ENCODE results near the gene BCR. TPM values are rescaled to one million over a fixed set of nuclear protein-coding genes. Genes with fewer than 3 reads are reported as not detected.

BCR gene
- total and polyA plus RNA-seq, 2 of the 13 experiments (the other 11 are each of a cell fraction or from before 2014, with no cell fraction given) = 19.9 to 33.6 TPM

DNA sequence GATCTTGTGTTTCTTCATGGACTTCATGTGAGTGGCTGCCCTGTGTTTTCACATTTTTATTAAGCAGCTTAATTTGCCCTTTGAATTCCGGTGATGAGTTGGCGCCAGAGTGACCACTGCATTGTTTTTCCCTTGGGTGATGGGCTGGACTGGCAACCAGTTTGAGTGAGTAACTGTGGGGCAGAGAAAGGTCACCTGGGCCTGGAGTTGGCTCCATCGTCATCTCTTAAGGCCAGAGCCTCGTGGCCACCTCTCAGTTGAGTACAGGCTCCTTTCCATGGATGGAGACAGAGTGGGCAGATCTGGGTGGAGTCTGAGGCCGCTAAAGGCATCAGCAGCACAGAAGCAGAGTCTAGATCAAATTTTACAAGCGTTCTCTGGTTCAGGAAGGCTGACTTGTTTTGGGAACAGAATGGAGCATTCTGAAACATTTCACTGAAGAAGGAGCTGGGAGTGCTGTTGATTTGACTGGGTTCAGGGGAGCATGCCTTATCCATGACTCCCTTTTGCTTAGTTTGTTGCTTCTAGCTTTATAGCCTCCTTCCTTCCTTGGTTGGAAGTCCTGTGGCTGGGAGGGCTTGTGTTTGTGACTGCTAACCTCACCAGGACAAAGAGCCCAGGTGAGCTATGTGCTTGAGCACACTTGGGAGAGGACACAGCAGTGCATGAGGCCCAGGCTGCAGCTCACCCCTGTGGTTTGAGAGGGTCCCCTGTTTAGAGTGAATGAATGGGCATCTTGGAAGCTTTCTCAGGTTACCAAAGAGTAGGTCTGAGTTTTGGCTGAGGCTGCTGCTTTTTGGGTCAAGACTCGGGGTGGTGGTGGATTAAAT lies 7.8 kb downstream of the BCR start:
- Histone ChIP-seq H3K9ac (ENCODE audit: insufficient read depth, low read depth, low read length) (no peak overlapping the region), H2AFZ (ENCODE audit: low read length) (no peak overlapping the region), H3K9me3 (ENCODE audit: low read length) (no peaks in the 10 kb centered on the region), H3K4me1 (ENCODE audit: insufficient read depth, low read length) (peaks cover 33% of the 10 kb centered on the region), H3K4me2 (ENCODE audit: low read depth, low read length) (no peak overlapping the region), H3K27ac (ENCODE audit: extremely low read length, insufficient read depth, low read length) (no peak overlapping the region), H3K79me2 (ENCODE audit: insufficient read depth, low read length) (peaks cover 88% of the 10 kb centered on the region), H3K27me3 (ENCODE audit: control insufficient read depth in 1 of 2, insufficient read depth in 2 of 2, low read length in 2 of 2) (no peaks in the 10 kb centered on the region), H3K36me3 (replicated peaks in 1 of 2; ENCODE audit: control insufficient read depth in 1 of 2, insufficient read depth in 2 of 2, low read length in 2 of 2) (peaks cover 12 to 47% of the 10 kb centered on the region in 2 experiments; a peak in 4 of 5 replicates), H4K20me1 (ENCODE audit: insufficient read depth, low read length) (peaks cover 32% of the 10 kb centered on the region), H3K4me3 (replicated peaks in 1 of 3; ENCODE audit: insufficient read depth in 1 of 3, low read depth in 2 of 3, low read length in 3 of 3) (no peak overlapping the region)
- no peak for FAIRE-seq
- TF ChIP-seq, protein P1, sequence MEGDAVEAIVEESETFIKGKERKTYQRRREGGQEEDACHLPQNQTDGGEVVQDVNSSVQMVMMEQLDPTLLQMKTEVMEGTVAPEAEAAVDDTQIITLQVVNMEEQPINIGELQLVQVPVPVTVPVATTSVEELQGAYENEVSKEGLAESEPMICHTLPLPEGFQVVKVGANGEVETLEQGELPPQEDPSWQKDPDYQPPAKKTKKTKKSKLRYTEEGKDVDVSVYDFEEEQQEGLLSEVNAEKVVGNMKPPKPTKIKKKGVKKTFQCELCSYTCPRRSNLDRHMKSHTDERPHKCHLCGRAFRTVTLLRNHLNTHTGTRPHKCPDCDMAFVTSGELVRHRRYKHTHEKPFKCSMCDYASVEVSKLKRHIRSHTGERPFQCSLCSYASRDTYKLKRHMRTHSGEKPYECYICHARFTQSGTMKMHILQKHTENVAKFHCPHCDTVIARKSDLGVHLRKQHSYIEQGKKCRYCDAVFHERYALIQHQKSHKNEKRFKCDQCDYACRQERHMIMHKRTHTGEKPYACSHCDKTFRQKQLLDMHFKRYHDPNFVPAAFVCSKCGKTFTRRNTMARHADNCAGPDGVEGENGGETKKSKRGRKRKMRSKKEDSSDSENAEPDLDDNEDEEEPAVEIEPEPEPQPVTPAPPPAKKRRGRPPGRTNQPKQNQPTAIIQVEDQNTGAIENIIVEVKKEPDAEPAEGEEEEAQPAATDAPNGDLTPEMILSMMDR (CRISPR knock-in tag; IDR thresholded peaks at IDR 0.05) = no peak
- TF ChIP-seq ZFP37 (CRISPR knock-in tag; IDR thresholded peaks at IDR 0.05; ENCODE audit: borderline replicate concordance) = no peak
- BruUV-seq (replicated peaks) = no TSS peak
- no peak for DNase-seq (ENCODE audit: low spot score)
- ChIA-PET CTCF (ENCODE audit: low intra/inter-chr PET ratio, low total read pairs) (no interaction called here), POLR2A (no interaction called here)
- intact Hi-C loops (cut with micrococcal nuclease; ENCODE audit: unreplicated experiment) = no loop called here
- in situ Hi-C loops (cut with HindIII; ENCODE audit: extremely low pct_ligation_motif_present, low pct_unique_long_range_greater_than_20kb) = no loop called here
- ATAC-seq = no peak
- 95% methylated on average over 7 of the region's 7 CpGs for WGBS (ENCODE audit: low lambda C conversion rate)

DNA sequence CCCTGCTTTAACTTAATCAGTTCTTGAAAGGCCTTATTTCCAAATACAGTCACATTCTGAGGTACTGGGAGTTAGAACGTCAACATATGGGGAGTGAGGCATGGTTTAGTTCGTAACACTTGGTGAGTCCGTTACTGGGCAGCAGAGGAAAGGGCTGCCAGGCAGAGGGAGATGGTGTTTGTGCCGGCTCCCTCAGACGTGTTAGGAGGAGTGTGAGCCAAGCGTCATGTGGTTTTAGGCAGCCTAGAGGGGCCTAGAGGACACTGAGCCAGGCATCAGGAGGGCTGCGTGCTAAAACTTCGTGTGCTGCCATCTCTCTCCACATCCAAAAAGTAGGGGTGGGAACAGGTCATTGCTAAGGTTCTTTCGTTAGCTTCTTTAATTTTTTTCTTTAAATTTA lies 10.2 kb downstream of the BCR start:
- POLR2A ChIA-PET = no interaction called here
- H3K9me3 ChIP-seq (ENCODE audit: low read length) = no peaks in the 10 kb centered on the region
- in situ Hi-C loops (cut with HindIII; ENCODE audit: extremely low pct_ligation_motif_present, low pct_unique_long_range_greater_than_20kb) (no loop called here), intact Hi-C loops (cut with micrococcal nuclease; ENCODE audit: unreplicated experiment) (no loop called here)
- H4K20me1 ChIP-seq (ENCODE audit: insufficient read depth, low read length) = peaks cover 10% of the 10 kb centered on the region
- H3K4me1 ChIP-seq (ENCODE audit: insufficient read depth, low read length) = peaks cover 13% of the 10 kb centered on the region
- H3K4me2 ChIP-seq (ENCODE audit: low read depth, low read length) = no peak overlapping the region
- peaks cover 83% of the 10 kb centered on the region for H3K79me2 ChIP-seq (ENCODE audit: insufficient read depth, low read length)
- WGBS (ENCODE audit: low lambda C conversion rate) = 97% methylated on average over 9 of the region's 9 CpGs
- no peak overlapping the region for H2AFZ ChIP-seq (ENCODE audit: low read length)
- H3K4me3 ChIP-seq (replicated peaks in 1 of 3; ENCODE audit: insufficient read depth in 1 of 3, low read depth in 2 of 3, low read length in 3 of 3) = no peak overlapping the region
- no TSS peak for BruUV-seq (replicated peaks)
- H3K27ac ChIP-seq (ENCODE audit: extremely low read length, insufficient read depth, low read length) = no peak overlapping the region
- FAIRE-seq = no peak
- DNase-seq (ENCODE audit: low spot score) = no peak
- CTCF ChIA-PET (ENCODE audit: low intra/inter-chr PET ratio, low total read pairs) = no interaction called here
- no peak overlapping the region for H3K9ac ChIP-seq (ENCODE audit: insufficient read depth, low read depth, low read length)
- H3K27me3 ChIP-seq (ENCODE audit: control insufficient read depth in 1 of 2, insufficient read depth in 2 of 2, low read length in 2 of 2) = no peaks in the 10 kb centered on the region
- H3K36me3 ChIP-seq (replicated peaks in 1 of 2; ENCODE audit: control insufficient read depth in 1 of 2, insufficient read depth in 2 of 2, low read length in 2 of 2) = peaks cover 12 to 54% of the 10 kb centered on the region in 2 experiments; a peak in 4 of 5 replicates
- ATAC-seq = no peak
- no peak for TF ChIP-seq SRSF9 (IDR thresholded peaks at IDR 0.05; ENCODE audit: borderline replicate concordance, insufficient read depth, low read depth, low read length, poor library complexity, severe bottlenecking)
- TF ChIP-seq, protein P2, sequence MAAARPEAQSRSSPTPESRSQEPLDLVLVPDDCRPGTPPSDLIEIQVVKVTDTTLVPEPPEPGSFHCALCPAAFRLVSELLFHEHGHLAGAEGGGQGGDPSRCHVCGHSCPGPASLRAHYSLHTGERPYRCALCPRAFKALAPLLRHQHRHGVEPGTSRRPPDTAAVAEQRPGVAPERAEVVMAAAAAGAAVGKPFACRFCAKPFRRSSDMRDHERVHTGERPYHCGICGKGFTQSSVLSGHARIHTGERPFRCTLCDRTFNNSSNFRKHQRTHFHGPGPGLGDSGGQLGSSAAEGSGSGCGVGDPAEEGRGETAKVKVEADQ (CRISPR knock-in tag; IDR thresholded peaks at IDR 0.05; ENCODE audit: borderline replicate concordance) = no peak
- TF ChIP-seq, protein P3, sequence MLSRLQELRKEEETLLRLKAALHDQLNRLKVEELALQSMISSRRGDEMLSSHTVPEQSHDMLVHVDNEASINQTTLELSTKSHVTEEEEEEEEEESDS (CRISPR knock-in tag; IDR thresholded peaks at IDR 0.05; ENCODE audit: borderline replicate concordance) = no peak
- TF ChIP-seq ZNF660 (CRISPR knock-in tag; IDR thresholded peaks at IDR 0.05; ENCODE audit: borderline replicate concordance, low read depth) = no peak
- TF ChIP-seq ZNF317 (CRISPR knock-in tag; IDR thresholded peaks at IDR 0.05) = no peak
- TF ChIP-seq, protein P4, sequence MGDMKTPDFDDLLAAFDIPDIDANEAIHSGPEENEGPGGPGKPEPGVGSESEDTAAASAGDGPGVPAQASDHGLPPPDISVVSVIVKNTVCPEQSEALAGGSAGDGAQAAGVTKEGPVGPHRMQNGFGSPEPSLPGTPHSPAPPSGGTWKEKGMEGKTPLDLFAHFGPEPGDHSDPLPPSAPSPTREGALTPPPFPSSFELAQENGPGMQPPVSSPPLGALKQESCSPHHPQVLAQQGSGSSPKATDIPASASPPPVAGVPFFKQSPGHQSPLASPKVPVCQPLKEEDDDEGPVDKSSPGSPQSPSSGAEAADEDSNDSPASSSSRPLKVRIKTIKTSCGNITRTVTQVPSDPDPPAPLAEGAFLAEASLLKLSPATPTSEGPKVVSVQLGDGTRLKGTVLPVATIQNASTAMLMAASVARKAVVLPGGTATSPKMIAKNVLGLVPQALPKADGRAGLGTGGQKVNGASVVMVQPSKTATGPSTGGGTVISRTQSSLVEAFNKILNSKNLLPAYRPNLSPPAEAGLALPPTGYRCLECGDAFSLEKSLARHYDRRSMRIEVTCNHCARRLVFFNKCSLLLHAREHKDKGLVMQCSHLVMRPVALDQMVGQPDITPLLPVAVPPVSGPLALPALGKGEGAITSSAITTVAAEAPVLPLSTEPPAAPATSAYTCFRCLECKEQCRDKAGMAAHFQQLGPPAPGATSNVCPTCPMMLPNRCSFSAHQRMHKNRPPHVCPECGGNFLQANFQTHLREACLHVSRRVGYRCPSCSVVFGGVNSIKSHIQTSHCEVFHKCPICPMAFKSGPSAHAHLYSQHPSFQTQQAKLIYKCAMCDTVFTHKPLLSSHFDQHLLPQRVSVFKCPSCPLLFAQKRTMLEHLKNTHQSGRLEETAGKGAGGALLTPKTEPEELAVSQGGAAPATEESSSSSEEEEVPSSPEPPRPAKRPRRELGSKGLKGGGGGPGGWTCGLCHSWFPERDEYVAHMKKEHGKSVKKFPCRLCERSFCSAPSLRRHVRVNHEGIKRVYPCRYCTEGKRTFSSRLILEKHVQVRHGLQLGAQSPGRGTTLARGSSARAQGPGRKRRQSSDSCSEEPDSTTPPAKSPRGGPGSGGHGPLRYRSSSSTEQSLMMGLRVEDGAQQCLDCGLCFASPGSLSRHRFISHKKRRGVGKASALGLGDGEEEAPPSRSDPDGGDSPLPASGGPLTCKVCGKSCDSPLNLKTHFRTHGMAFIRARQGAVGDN (CRISPR knock-in tag; IDR thresholded peaks at IDR 0.05) = no peak
